Common myeloid progenitor, CD34-positive (primary cell): ENCODE data around the gene TSEN15.

Source experiments
- CTCF ChIA-PET: fragments of 350-600 bp; sonication (Branson Sonifier 250); formaldehyde crosslinking; loops from one replicate; lab custom pipeline; 2021; ENCODE audit warnings: antibody characterized with exemption; lab: Charles Lee
- POLR2A ChIA-PET: fragments of 350-600 bp; sonication (Branson Sonifier 250); formaldehyde crosslinking; loops from one replicate; lab custom pipeline; 2021; ENCODE audit warnings: antibody characterized with exemption; lab: Charles Lee
- DNase-seq, 3 donors: peaks; one replicate each; pipeline versions ENCODE4 v3.0.0 to v3.0.0-alpha.2; 2013
- H3K27ac ChIP-seq, 2 experiments: 1 replicate in 1 of 2; 2 replicates in 1 of 2; pipeline ENCODE4 v1.7.0; 2013; ENCODE audit warnings: inconsistent platforms in 2 of 2, low read length in 2 of 2, mild to moderate bottlenecking in 2 of 2, low read depth in 1 of 2, moderate library complexity in 1 of 2; ENCODE audit not compliant: severe bottlenecking in 2 of 2, insufficient read depth in 1 of 2, poor library complexity in 1 of 2
- H3K27me3 ChIP-seq, 5 experiments: replicated peaks in 2 of 5; 1 replicate in 3 of 5; 2 replicates in 2 of 5; pipeline versions ENCODE4 v1.6.1 to v1.7.0; 2013; ENCODE audit warnings: low read length in 4 of 5, mild to moderate bottlenecking in 2 of 5, moderate library complexity in 2 of 5, inconsistent platforms in 1 of 5; ENCODE audit not compliant: insufficient read depth in 5 of 5, control insufficient read depth in 4 of 5
- H3K36me3 ChIP-seq, 4 experiments: 1 replicate in 2 of 4; 2 replicates in 2 of 4; pipeline versions ENCODE4 v1.6.1 to v1.7.0; 2013; ENCODE audit warnings: low read length in 3 of 4, control low read depth in 1 of 4, mild to moderate bottlenecking in 1 of 4; ENCODE audit not compliant: control insufficient read depth in 4 of 4, insufficient read depth in 4 of 4
- H3K4me1 ChIP-seq, 4 experiments: 1 replicate in 3 of 4; 2 replicates in 1 of 4; pipeline versions ENCODE4 v1.6.1 to v1.7.1; 2013; ENCODE audit warnings: low read length in 3 of 4, mild to moderate bottlenecking in 3 of 4, control low read depth in 1 of 4, inconsistent platforms in 1 of 4, moderate library complexity in 1 of 4; ENCODE audit not compliant: control insufficient read depth in 4 of 4, insufficient read depth in 4 of 4; ENCODE audit errors: control extremely low read depth in 1 of 4
- H3K4me3 ChIP-seq, 7 experiments: 1 replicate in 4 of 7; 2 replicates in 3 of 7; pipeline versions ENCODE4 v1.5.1 to v1.7.0; 2013; ENCODE audit warnings: mild to moderate bottlenecking in 7 of 7, low read length in 6 of 7, moderate library complexity in 6 of 7, inconsistent platforms in 2 of 7, low read depth in 2 of 7, control low read depth in 1 of 7; ENCODE audit not compliant: insufficient read depth in 4 of 7, control insufficient read depth in 1 of 7; ENCODE audit errors: extremely low read depth in 1 of 7
- H3K9me3 ChIP-seq, 5 experiments: 1 replicate in 4 of 5; 2 replicates in 1 of 5; pipeline versions ENCODE4 v1.6.1 to v1.7.1; 2013; ENCODE audit warnings: low read length in 4 of 5, mild to moderate bottlenecking in 2 of 5, inconsistent platforms in 1 of 5, low read depth in 1 of 5, moderate library complexity in 1 of 5; ENCODE audit not compliant: control insufficient read depth in 4 of 5, insufficient read depth in 2 of 5; ENCODE audit errors: control extremely low read depth in 1 of 5
- WGBS: methylation state at CpG from one replicate; pipeline ENCODE4 v1.1.5; 2013; ENCODE audit not compliant: insufficient coverage; 5-methylcytosine and 5-hydroxymethylcytosine counted together

TSEN15 gene

GRCh38 chr1:184060316-184060715 lies 8.8 kb downstream of the TSEN15 start:
- peaks cover 11 to 43% (median 22%) of the 10 kb centered on the region in 4 experiments for H3K36me3 ChIP-seq

GRCh38 chr1:184061396-184062003 lies 10.0 kb downstream of the TSEN15 start:
- Histone ChIP-seq H3K4me3 (no peak overlapping the region), H3K36me3 (peaks cover 17 to 40% (median 27%) of the 10 kb centered on the region in 4 experiments), H3K27me3 (no peaks in the 10 kb centered on the region), H3K4me1 (no peaks in the 10 kb centered on the region), H3K27ac (no peak overlapping the region), H3K9me3 (peaks cover 0 to 13% (median 4%) of the 10 kb centered on the region in 5 experiments)
- CTCF ChIA-PET: no interaction called here
- POLR2A ChIA-PET: no interaction called here
- no CpG with 5 or more reads among the region's 2 CpGs for WGBS
- DNase-seq: no peak

More at GRCh38 chr1:184060316-184060715, 8.8 kb downstream of the TSEN15 start:
- Histone ChIP-seq H3K4me3 (no peak overlapping the region), H3K4me1 (no peaks in the 10 kb centered on the region), H3K27me3 (no peaks in the 10 kb centered on the region), H3K27ac (no peak overlapping the region), H3K9me3 (peaks cover 0 to 9% (median 1%) of the 10 kb centered on the region in 5 experiments)
- no peak for DNase-seq
- CTCF ChIA-PET: no interaction called here
- POLR2A ChIA-PET: no interaction called here
- WGBS: 100% methylated on average over 2 of the region's 3 CpGs

GRCh38 chr1:184062640-184063286 lies 11.2 kb downstream of the TSEN15 start:
- POLR2A ChIA-PET: no interaction called here
- no peak overlapping the region for H3K4me3 ChIP-seq
- CTCF ChIA-PET: no interaction called here
- H3K27me3 ChIP-seq: no peaks in the 10 kb centered on the region
- no peak for DNase-seq
- no peaks in the 10 kb centered on the region for H3K4me1 ChIP-seq
- no peak overlapping the region for H3K27ac ChIP-seq
- peaks cover 0 to 13% (median 4%) of the 10 kb centered on the region in 5 experiments for H3K9me3 ChIP-seq
- H3K36me3 ChIP-seq: peaks cover 17 to 44% (median 27%) of the 10 kb centered on the region in 4 experiments
- no CpG with 5 or more reads among the region's 3 CpGs for WGBS

GRCh38 chr1:184065559-184065958 lies 14.0 kb downstream of the TSEN15 start:
- Histone ChIP-seq H3K27ac (no peak overlapping the region), H3K4me3 (no peak overlapping the region), H3K27me3 (no peaks in the 10 kb centered on the region), H3K36me3 (peaks cover 13 to 33% (median 16%) of the 10 kb centered on the region in 4 experiments), H3K9me3 (peaks cover 0 to 5% (median 4%) of the 10 kb centered on the region in 5 experiments), H3K4me1 (no peaks in the 10 kb centered on the region)
- ChIA-PET POLR2A (no interaction called here), CTCF (interaction anchor here (1.0 kb wide), 1 partner anchor 11 kb away, joined by 3 read pairs; no protein-coding TSS in a partner anchor)
- DNase-seq: no peak

- no peak overlapping the region for H3K27ac ChIP-seq
- ChIA-PET CTCF (interaction anchor here (0.6 to 1.5 kb wide), 4 partner anchors 12 to 600 kb away, joined by 3 to 4 read pairs (median 3); partner anchors contain the start of gene TSEN15), POLR2A (no interaction called here)
- H3K4me3 ChIP-seq: no peak overlapping the region
- H3K9me3 ChIP-seq: peaks cover 0 to 5% (median 4%) of the 10 kb centered on the region in 5 experiments
- no peak for DNase-seq
- no peaks in the 10 kb centered on the region for H3K4me1 ChIP-seq
- H3K27me3 ChIP-seq: no peaks in the 10 kb centered on the region
- peaks cover 13 to 52% (median 15%) of the 10 kb centered on the region in 4 experiments for H3K36me3 ChIP-seq
Observed at GRCh38 chr1:184068354-184068753, 16.8 kb downstream of the TSEN15 start.

- no peak overlapping the region for H3K4me3 ChIP-seq
- ChIA-PET POLR2A (no interaction called here), CTCF (interaction anchor here (1.0 to 1.2 kb wide), 2 partner anchors 14 to 114 kb away, joined by 3 read pairs; no protein-coding TSS in a partner anchor)
- no peaks in the 10 kb centered on the region for H3K4me1 ChIP-seq
- H3K9me3 ChIP-seq: peaks cover 0 to 5% (median 3%) of the 10 kb centered on the region in 5 experiments
- H3K27ac ChIP-seq: no peak overlapping the region
- H3K36me3 ChIP-seq: peaks cover 6 to 49% (median 13%) of the 10 kb centered on the region in 4 experiments
- no peak for DNase-seq
- no peaks in the 10 kb centered on the region for H3K27me3 ChIP-seq
- 80% methylated on average over 1 of the region's 2 CpGs for WGBS
Observed at GRCh38 chr1:184069675-184070074, 18.1 kb downstream of the TSEN15 start.

- 100% methylated on average over 1 of the region's 2 CpGs for WGBS
- no peak overlapping the region for H3K4me3 ChIP-seq
- H3K4me1 ChIP-seq: no peaks in the 10 kb centered on the region
- H3K36me3 ChIP-seq: peaks cover 2 to 29% (median 4%) of the 10 kb centered on the region in 4 experiments
- ChIA-PET CTCF (interaction anchor here (1.5 kb wide), 1 partner anchor 620 kb away, joined by 5 read pairs; no protein-coding TSS in a partner anchor), POLR2A (no interaction called here)
- H3K27me3 ChIP-seq: no peaks in the 10 kb centered on the region
- DNase-seq: no peak
- peaks cover 0 to 4% (median 1%) of the 10 kb centered on the region in 5 experiments for H3K9me3 ChIP-seq
- H3K27ac ChIP-seq: no peak overlapping the region
Observed at GRCh38 chr1:184072376-184072775, 20.8 kb downstream of the TSEN15 start.
